GM12873 (cell line): ENCODE results near the gene TMEM259.

Experiments used
- TF ChIP-seq, protein P1 (sequence below): IDR thresholded peaks from 2 replicates; pipeline ENCODE4 v1.5.1; 2012; ENCODE audit warnings: low read depth, mild to moderate bottlenecking, moderate library complexity, low read length, control low read depth; ENCODE audit not compliant: insufficient read depth; ENCODE audit errors: missing control alignments

TMEM259 gene

DNA sequence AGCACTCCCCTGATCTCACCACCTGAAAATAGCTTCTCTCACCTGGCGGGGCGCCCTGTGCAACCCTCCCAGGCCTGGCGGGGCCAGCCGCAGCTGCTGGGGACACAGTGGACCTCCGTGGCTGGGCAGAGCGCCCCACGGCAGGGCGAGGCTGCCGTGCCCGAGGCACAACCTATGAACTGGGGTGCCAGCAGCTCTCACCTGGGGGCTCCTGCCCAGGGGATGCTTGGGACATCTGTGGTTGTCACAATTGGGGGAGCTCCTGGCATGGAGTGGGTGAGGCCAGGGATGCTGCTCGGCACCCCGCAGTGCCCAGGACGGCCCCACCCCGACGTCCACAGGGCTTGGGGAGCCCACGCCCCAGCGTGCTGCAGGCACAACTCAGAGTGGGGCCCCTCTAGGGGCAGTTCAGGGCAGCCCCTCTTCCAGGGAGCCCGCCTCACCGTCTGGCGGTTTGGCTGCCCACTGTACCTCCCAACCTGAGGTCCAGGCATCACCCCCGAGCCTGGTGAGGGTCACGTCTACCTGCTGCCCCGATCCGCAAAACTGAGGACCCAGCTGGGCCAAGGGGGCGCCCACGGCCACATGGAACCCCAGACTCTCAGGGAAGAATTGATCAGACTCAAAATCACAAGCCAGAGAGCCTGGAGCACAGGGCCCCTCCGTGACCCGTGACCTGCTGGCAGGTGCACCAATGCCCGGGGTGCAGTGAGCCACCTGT is 5.7 kb downstream of the TMEM259 start:
- TF ChIP-seq, protein P1, sequence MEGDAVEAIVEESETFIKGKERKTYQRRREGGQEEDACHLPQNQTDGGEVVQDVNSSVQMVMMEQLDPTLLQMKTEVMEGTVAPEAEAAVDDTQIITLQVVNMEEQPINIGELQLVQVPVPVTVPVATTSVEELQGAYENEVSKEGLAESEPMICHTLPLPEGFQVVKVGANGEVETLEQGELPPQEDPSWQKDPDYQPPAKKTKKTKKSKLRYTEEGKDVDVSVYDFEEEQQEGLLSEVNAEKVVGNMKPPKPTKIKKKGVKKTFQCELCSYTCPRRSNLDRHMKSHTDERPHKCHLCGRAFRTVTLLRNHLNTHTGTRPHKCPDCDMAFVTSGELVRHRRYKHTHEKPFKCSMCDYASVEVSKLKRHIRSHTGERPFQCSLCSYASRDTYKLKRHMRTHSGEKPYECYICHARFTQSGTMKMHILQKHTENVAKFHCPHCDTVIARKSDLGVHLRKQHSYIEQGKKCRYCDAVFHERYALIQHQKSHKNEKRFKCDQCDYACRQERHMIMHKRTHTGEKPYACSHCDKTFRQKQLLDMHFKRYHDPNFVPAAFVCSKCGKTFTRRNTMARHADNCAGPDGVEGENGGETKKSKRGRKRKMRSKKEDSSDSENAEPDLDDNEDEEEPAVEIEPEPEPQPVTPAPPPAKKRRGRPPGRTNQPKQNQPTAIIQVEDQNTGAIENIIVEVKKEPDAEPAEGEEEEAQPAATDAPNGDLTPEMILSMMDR: no peak

DNA sequence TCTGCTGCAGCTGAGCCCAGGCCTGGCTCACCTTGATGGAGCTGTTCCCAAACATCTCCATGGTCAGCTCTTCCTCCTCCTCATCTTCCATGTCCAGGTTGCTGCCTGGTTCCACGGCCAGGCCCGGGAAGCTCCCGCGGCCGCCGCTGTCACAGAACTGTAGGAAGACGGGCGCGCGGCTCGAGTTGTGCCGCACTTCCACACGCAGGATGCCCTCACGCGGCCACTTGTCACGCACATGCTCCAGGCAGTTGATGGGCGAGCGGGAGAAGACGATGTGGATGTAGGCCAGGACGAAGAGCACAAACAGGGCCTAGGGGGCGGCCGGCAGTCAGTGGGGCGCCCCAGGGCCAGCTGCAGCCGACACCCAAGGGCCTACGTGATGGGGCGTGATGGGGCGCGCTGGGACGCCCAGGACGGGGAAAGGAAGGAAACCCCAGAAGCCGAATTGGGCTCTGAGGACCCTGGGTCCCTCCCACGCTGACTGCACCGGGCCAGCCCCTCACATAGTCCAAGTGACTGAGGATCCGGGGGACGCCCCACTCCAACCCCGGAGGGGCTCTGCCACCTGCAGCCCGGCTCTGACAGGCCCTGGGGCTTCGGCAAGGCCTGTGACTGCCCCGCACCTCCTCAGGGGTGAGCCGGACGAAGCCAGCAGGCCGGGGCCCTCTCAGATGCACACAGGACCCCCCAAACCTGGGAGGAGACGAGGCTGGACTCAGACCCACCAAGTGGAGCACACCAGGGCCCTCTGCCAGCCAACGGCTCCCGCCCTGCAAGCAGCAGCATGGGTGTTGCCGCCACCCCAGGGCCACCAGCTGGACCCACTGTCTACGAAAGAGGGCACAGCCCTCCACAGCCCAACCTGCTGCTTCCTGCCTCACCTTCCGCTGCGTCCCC is 6.5 kb downstream of the TMEM259 start:
- TF ChIP-seq, protein P1: no peak

DNA sequence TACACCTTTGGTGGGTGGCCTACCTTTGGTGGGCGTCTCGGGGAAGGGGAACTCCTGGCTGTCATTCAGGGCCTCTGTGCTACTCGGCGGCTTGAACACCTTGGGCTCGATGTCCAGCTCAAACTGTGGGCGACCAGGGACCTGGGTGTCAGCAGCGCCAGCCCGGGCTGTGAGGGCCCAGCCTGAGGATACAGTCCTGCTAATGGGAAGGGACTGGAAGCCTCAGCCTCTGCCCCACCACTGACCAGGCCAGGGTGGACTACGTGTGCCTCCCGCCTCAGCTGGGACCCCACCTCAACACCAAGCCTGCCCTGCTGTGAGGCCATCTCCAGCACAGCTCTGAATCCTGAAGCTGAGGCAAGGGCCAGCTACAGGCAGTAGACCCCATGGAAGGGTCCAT is 7.7 kb downstream of the TMEM259 start:
- TF ChIP-seq, protein P1: no peak

DNA sequence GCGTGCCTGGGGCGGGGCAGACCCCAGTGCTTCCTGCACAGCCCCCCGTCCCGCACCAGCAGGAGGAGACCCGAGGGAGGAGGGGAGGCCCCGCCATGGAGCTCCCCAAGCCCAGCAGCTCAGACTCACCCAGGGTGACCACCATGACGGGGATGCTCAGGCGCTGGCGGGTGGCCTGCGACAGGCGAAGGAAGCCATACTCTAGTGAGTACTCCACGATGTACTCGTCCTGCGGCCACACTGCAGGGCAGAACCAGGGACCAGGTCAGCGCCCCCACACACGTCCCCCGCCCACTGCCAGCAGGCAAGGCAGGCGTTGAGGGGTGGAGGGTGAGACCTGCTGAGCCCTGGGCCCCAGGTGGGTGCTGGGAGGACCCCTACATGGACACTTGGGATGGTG is 8.6 kb downstream of the TMEM259 start:
- TF ChIP-seq, protein P1: no peak

DNA sequence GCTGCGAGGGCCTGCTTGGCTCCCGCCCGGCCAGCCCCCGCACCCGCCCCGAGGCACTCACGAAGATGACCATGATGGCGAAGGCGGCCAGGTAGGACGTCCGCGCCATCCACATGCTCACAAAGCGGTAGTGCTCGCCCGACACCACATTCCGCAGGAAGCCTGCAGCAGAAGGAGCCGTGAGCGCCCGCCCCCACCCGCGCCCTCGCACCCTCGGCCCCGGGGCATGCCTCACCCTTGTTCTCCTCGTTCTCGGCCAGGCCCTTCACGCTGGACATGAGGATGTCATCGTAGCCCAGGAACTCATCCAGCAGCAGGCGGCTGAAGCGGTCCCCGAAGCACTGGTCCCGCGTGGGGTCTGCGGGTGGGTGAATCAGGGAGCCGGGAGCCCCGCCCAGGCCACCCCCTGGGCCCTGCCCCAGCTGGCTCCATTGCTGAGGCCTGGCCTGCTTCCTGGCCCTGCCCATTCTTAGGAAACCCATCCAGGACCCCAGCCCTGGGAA is 9.0 kb downstream of the TMEM259 start:
- TF ChIP-seq, protein P1: no peak

DNA sequence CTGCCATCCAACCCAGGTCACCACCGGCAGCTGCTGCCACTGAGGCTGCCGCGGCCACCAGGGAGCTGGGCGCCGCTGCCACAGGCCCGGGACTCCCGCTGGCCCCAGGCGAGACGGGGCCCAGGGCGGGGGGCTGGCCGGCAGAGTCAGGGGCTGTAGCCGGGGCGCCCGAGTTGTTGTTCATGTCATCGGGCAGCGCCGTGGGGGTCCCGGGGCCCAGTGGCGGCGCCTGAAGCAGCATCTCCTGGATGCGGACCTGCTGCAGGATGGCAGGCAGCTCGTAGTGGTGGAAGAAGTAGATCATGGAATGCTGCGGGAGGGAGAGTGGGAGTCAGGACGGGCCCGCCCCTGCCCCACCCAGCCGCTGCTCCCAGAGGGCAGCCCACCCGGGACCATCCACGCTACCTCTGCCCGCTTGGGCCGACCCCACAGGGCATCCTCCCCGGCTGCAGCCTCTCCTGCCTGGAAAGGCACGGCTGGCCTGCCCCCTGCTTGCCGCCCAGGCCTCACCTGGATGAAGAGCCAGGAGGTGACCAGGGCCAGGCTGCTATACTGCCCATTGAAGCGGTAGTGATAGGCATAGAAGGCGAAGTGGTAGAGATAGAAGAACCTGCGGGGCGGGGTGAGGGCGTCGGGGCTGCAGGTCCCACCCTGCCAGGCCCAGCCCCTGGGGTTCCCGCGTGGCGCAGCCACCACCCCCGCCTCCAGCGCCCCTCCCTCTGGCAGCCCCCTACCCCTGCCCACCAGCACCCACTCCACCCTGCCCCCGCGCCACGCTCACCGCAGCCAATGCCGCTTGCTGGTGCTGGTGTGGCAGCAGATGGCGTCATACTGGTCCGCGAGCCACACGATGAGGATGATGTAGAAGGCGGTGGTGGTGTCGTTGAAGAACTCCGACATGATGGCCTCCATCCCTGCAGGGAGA is 10.1 kb downstream of the TMEM259 start:
- TF ChIP-seq, protein P1: no peak
